ENCODE measurements around the gene PODXL2.
"Not testable (repeated sequence)": the region's sequence is repeated elsewhere in the genome, so short reads cannot be mapped to it uniquely, and the experiment has no call there.

PODXL2 gene

DNA sequence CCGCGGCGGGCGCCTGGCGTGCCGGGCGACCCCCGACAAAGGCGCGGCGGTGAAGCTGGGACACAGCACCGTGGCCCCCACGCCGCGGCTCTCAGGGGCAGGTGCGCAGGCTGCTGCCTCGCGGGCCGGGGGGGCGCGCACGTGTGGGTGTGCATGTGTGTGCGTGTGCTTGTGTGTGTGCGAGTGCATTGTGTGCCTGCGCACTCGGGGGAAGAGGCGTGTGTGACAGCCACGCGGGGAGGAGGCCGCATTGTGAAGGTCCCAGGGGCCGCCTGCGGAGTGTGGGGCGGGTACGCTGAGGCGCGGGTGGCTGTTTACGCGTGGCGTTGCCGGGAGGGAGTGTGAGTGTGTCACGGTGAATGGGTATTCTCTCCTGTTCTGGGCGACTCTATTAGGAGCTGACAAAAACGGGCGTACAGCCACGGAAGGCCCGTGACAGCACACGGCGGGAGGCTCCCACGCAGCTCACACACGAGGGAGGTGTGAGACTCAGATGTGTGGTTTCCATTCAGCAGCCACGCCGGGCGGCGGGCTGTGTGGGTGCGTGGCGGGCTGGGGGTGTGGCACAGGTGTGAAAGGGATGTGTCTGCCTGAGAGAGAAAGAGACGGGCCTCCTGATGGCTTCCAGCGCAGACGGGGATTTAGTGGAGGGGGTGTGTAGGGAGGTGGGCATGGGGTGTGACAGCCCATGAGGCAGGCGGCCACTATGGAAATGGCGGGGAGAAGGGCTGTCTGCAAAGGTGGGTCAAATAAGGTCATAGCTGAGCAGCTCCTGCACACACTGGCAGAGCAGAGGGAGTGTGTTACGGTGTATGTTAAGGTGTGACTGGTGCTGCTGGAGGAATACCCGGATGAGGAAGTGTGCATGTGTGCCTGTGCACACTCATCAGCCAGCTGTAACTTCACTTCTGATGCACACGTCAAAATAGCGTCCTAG lies 750 bp downstream of the PODXL2 start:
- DNase-seq: peak in 1 of 2 experiments; percentile 52

DNA sequence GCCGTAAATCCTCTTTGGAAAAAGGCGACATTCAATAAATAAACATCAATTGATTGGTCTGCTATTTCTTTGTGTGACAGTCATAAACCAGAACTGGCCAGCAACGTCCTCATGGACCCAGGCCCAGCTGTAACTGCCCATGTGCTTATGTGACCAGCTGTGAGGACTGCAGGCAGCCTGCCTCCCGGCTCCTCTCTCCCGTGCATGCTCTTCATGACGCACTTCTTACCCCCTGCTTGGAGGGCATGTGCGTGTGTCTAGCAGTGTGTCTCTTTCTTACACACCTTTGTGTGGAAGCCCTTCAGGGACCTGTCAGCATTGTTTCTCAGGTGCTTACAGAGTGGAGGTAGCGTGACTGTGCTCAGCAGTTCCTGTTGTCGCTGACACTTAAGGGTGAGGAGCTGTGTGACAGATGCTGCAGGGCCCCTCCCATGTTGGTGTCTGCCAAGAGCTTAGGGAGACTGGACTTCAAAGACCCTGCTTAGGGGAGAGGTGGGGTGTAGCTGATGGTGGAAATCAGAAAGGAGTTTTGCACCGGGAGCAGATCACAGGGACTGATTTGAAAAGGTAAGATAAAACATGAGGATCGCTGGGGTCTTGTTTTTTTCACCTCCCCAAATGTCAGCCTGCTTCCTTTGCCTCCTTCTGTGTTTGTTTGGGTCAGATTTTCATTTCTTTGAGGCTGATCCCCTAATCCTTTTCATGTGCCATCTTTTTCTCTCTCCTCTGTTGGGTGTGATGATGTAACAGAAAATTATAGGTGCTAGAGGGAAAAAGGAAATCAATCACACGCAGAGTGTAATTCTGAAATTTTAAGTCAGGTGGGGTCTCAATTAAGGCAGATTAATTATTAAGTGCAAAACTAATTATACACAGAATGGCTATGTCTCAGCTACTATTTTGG lies 2.1 kb downstream of the PODXL2 start:
- peak in 1 of 2 experiments; percentile 25 for DNase-seq

DNA sequence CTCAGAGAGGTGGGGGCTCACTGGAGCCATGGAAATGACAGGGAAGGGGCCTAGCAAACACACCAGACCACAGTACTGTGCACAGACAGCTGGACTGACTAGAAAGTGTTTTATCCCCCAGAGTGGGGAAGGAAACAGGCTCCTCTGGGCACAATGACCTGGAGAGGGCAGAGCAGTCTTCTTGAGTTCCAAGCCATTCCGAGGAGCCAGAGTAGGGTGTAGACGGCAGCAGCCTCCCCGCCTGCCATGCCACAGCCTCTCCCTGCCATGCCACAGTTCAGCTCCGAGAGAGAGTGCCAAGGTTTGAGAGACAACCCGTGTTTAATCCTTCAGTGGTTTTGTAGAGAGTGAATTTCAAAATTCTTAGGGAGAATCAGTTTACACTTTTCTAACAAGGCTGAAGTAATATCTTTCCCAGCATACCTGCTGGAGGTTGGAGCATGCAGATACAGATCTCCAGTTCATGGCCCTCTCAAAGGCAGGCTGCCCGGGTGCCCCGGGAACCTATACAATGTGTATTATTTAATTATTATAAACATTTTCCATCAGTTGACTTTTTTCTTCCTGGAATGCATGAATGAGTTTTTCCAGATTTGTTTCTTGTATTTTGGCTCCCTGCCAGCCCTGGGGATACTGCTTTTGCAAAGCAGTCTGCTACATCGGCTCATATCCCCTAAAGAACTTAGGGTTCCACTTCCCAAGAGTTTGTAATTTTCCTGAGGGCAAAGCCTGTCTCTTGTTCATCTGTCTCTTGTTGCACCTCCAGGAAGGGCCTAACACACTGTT lies 3.2 kb downstream of the PODXL2 start:
- peak in 1 of 2 experiments; percentile 41 for DNase-seq

DNA sequence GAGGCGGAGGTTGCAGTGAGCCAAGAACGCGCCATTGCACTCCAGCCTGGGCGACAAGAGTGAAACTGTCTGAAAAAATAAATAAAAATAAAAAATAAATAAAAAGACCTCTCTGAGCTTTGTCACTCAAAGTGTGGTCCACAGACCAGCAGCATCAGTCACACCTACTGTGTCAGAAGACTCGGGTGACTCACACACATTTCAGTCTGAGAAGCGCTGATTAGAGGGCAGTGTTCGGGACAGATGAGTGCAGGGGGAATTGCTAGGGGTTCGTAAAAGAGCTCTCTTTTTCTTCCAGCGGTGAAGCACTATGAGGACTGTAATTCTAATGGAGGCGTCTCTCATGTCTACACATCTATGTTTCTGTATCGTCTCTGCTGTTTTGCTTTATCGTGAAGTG lies 5.7 kb downstream of the PODXL2 start:
- no peak for DNase-seq

DNA sequence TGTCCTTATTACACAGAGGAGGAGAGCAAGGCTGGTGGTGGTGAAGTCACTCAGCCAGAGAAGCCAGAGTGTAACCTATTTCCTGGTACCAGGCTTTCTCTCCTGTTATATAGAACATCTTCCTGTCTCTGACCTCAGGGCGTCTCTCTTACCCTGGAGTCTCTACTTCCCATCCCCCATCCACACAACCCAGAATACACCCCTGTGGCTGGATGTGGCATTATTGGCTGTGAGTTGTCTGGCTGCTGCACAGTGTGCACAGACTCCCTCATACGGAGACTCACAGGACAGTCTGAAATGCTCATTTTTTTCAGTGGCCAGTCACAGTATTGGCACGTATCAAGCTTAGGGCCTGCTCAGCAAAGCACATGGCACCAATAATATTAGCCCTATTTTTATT lies 8.6 kb downstream of the PODXL2 start:
- DNase-seq: no peak

DNA sequence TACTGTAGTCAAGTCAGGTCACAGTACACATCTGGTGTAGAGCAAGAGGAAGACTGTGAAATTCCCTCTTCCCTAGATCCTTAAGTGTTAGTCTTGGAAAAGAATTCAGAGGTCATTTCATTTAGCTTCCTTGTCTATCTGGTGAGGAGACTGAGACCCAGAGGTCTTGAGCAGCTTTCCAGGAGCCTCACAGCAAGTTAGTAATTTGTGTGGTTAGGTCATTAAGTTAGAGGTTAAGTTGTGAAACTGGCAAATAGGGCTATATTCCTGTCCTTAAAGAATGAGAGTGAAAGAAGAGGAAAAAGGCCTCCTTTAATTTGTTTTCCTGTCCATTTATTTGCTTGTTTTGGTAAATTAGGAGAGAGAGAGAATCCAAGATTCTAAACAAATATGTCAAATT lies 9.0 kb downstream of the PODXL2 start:
- no peak for DNase-seq

DNA sequence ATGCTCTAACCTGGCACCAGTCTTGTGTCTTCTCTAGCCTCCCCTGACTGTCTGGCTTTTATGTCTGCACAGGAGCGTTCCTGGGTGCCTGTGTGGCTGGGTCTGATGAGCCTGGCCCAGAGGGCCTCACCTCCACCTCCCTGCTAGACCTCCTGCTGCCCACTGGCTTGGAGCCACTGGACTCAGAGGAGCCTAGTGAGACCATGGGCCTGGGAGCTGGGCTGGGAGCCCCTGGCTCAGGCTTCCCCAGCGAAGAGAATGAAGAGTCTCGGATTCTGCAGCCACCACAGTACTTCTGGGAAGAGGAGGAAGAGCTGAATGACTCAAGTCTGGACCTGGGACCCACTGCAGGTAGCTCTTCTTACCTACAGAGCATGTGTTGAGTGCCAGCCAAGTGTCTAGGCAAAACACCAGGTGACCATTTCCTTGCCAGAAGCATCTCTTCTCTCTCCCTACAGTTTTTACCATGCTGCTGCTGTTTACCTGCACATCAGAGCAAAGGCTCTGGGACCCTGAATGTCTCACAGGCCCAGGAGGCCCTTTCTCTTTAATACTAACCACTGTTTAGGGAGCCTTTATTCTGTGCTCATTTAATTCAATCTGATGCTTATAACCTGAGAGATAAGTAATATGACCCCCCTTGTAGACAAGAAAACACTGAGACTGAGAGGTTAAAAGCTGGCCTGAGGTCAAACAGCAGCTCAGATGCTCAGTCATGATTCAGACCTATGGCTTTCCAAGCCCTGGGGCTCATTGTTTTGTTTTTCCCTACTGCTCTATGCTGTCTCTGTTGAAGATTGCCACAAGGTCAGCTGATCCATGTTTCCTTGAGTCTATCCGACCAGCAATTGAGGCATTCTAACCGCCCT lies 10.4 kb downstream of the PODXL2 start:
- no peak for DNase-seq

DNA sequence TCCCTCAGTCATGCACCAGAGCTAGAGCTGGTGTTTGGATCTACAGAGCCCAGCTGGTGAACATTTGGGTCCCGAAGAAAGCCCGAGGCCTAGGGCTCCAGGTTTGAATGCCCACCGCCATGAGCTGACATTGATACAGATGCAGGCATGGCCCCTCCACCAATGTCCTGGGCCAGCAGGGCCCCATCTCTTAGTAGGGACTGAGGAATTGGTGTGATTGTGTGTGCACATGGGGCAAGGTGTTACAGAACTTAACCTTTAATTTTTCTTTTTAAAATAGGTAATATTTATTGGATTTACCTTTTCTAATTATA lies 11.0 kb downstream of the PODXL2 start:
- DNase-seq: no peak

DNA sequence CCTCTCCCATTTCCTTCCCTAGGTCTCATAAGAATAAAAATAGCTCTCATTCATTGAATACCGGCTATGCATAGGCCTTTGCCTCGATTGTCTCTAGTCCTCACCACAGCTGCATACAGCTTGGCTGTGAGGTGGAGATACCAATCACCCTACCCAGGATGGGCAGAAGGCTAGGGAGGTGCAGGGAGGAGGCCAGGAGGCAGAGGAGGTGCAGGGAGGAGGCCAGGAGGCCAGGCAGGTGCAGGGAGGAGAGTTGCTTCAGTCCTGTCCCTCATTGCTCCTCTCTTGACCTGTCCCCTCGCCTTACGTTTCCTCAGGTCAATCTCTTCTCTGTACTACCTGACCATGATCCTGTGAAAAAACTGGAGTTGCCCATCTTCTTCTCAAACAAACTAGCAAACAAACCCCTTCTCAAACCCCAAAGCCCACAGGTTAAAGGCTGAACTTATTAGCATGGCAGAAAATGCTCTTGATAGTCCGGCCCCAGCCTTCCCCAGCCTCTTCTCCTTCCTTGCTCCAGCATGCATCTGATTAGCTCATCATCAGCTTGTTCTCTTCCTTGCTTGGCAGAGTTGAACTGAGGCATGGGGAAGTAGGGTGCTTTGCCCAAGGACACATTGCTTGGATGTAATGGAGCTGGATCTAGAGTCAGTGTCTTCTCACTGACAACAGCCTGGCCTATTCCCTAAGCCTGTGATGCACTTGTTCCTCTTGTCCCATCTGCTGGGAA lies 15.8 kb downstream of the PODXL2 start:
- DNase-seq: no peak

DNA sequence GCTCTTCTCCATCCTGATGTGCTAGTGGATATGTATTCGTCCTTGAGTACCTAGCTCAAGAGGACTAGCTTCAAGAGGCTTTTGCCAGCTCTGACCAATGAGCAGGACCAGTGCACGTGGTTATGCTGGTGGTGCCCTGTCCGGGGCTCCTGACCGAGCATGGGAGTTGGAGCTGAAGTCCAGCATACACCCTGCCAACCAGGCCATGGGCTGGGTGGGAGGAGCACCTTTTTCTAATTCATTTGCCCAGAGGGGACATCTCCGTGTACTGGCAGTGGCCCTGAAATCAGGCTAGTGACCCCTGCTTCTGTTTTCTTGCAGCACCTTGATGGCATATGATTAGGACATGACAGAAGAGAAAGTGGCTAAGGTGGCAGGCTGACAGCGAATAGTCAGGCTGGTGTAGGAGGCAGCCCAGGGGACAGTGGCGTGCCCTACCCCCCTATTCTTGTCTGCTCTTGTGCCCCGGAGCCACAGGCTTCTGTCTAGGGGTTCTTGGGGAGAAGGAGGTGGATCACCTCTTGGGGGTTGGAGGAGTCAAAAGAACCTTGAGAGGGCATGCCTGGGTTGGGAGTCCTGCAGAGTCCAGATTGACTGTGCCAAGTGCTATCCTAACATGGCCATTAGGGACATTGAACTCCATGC lies 16.5 kb downstream of the PODXL2 start:
- DNase-seq: no peak

DNA sequence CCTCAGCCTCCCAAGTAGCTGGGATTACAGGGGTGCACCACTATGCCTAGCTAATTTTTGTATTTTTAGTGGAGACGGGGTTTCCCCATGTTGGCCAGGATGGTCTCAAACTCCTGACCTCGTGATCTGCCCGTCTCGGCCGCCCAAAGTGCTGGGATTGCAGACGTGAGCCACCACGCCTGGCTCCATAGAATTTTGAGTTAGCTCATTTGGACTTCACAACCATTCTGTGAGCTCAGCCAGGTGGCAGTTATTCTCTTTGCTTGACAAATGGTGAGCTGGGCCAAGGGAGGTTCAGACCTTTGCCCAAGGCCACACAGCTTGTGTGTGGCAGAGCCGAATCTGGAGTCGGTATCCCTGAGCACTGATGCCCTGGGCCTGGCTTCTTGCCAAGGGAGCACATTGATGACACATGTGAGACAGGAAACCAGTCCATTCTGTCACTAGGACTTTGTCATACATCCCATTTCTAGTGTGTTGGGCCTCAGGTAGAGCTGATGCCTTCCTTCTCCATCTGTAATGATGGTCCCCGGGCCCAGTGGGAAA lies 17.6 kb downstream of the PODXL2 start:
- DNase-seq: no peak

DNA sequence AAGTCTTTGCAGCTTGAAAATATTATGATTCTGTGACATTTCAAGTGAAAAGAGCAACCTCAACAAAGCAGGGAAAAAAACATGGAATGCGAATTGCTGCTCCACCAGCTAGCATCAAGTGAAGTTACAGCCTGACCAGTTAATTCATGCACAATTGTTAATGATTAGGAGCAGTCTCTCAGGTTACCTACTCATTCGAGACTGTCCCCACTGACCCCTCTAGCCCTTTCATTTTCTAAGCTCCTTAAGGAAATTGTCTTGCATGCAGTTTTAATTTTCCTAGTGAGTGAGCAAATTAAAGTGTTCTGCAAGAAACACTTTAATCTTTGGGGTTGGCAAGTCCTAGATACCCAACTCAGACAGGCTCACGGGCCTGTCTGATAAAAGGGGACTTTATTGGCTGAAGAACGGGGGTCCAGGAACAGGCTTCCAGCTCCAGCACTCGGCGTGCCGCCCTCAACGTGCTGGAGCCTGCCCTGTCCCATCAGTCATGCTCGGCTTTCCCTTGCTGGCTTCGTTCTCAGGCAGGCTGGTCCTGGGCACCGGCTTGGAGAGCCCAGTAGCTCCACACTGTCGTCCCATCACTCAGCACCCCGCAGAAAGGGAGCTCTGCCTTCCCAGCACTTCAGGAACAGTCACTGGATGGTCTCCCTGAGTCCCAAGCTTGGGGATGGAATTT lies 18.3 kb downstream of the PODXL2 start:
- DNase-seq: no peak

DNA sequence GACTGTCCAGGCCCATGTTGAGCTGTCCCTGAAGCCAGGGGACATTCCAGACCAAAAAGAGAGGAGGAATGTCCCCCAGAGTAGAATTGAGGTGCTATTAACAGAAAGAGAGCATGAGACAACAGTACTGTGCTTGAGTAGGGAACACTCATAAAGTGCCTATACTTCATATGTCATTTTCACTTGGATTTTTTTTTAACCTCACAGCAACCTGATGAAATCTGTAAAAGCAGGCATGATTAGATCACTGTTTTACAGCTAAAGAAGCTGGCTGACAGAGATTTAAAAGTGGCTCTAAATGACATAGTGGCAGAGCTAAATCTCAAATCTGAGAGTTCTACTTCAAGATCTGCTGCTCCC lies 18.8 kb downstream of the PODXL2 start:
- DNase-seq: no peak

DNA sequence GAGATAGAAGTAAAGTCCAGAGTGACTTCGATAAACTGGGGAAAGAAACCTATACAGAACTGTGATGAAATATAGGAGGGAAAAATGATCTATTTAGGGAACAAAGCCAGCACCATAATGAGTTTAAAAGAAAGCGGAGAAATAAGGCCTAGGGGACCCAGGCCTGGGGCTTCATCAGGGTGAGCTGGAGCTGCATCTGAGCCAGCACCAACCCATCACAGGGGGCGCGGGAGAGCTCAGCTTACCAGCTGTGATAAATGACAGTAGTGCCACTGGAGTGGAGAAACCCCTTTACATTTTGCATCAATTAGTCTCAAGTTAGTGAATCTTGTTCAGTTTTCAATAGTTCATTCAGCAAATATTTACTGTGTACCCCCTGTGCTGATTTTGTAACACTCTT lies 21.3 kb downstream of the PODXL2 start:
- DNase-seq: no peak

DNA sequence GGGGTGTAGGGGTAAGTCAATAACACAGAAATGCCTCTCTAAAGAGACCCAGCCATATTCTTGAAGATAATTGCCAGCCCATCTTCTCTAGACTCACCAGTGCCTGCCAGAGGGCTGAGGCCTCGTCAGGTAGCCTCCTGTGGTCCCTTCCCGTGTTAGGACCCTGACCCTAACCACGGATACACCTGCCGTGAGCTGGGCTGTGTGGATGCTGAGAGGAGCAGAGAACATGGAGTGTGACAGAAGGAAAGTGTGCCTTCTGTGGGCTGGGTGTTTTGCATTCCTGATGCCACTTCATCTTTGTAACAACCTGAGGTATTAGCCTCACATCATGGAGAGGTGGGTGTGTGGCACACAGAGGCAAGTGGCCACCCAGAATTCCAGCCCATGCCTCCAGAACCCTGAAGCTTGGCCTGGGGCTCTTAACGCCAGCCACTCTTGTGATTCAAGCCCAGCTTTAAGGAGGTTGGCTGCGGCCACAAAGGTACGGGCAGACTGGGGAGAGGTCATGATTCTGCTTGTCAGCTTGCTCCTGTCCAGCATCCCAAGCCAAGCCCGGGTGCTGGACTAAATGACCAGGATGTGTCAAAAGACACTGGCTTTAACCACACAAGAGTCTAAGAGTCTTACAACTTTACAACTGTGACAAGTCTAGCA lies 22.7 kb downstream of the PODXL2 start:
- DNase-seq: no peak

DNA sequence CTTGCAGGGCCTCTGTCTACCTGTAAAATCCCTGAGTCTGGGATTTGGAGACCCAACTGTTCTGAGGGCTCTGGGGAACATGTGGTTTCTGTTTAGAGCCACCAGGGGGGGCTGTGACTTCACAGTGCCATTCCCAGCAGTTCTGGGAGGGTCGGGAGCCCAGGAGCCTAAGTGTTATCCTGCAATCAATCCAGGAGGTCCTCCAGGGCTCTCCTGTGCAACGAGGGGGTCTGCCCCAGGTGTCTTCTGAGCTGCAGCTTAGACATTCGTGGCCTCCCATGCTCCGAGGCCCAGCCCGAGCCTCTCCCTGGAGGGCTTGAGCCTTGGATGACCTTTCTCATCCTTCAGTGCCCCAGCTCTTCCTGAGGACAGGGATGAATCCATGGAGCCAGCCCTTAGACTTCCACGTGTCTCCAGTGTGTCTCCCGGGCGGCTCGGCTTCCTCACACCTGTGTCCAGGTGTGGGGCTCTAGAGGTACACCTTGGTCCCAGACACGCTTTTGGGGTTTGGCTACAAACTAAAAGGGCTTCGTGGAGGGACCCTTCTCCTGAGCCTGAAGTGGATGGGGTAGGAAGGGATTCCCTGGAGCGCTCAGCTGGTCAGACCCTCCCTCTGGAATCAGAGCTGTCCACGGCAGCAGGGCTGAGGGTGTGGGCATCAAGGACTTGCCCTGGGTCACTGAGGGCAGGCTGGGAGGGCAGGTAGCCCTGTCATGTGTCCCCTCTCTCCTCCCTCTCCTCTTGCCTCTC lies 23.4 kb downstream of the PODXL2 start:
- DNase-seq: peak in 1 of 2 experiments; percentile 69

DNA sequence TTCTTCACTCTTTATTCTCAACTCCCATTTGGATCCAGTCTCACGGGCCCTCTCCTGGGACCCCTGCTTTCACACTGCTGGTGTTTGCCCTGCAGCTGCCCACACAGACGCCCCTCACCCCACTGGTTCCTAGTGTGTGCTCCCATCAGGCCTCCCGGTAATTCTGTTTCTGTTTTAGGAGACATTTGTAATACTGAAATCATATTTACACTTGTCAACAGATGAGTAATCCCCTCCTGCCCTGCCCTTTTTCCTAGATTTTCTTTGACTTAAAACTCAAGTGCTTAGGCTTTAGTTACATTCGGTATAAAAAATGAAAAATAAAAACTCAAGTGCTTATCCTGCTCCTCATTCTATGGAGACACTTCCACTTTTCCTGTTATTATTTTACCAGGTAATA lies 25.4 kb downstream of the PODXL2 start:
- DNase-seq: no peak

DNA sequence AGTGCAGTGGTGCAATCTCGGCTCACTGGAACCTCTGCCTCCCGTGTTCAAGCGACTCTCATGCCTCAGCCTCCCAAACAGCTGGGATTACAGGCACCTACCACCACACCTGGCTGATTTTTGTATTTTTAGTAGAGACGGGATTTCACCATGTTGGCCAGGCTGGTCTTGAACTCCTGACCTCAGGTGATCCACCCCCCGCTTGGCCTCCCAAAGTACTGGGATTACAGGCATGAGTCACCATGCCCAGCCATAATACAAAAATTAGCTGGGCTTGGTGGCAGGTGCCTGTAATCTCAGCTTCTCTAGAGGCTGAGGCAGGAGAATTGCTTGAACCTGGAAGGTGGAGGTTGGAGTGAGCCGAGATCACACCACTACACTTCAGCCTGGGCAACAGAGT lies 26.0 kb downstream of the PODXL2 start:
- not testable (repeated sequence) for DNase-seq

DNA sequence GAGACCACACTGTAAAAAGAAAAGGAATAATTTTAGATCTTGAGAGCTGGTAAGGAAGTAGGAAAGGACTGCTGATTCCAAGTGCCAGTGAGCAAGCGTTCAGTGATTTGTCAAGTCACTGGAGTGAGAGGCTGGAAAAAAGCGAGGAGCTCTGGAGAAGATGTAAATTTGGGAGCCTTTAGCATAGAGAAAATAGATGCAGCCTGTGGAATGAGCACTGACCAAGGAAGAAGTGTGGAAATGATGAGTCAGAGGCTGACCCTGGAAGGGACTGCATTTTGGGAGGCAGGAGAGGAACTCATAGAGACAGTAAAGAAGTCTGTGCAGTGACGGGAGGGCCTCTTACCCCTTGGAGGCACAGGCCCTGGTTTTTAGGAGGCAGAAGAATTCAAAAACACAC lies 26.7 kb downstream of the PODXL2 start:
- no peak for DNase-seq
